ENCODE data around the gene IGSF9B. TPM values are rescaled to one million over a fixed set of nuclear protein-coding genes. Genes with fewer than 3 reads are reported as not detected.

The IGSF9B gene
- total and polyA plus RNA-seq, 4 donors, result 0.07 to 0.33 (median 0.09) TPM; not detected in 1

GRCh38 chr11:133893381-133893780 is 63.4 kb downstream of the IGSF9B start:
- Histone ChIP-seq H3K4me3 (ENCODE audit: low read depth in 1 of 3, low read length in 3 of 3) (no peak overlapping the region), H3K9me3 (ENCODE audit: control insufficient read depth in 4 of 4, low read length in 3 of 4) (no peaks in the 10 kb centered on the region), H3K9ac (ENCODE audit: low read depth in 1 of 2, low read length in 2 of 2) (no peak overlapping the region), H3K27ac (ENCODE audit: low read depth in 1 of 2, low read length in 2 of 2) (no peak overlapping the region), H3K4me1 (ENCODE audit: control insufficient read depth in 4 of 4, insufficient read depth in 4 of 4, low read length in 3 of 4) (no peaks in the 10 kb centered on the region), H3K27me3 (ENCODE audit: control insufficient read depth in 4 of 4, insufficient read depth in 4 of 4, low read length in 3 of 4) (peaks cover 0 to 10% (median 0%) of the 10 kb centered on the region in 4 donors), H3K36me3 (ENCODE audit: control insufficient read depth in 4 of 4, insufficient read depth in 3 of 4, low read depth in 1 of 4, low read length in 3 of 4) (no peaks in the 10 kb centered on the region)
- no peak for DNase-seq (ENCODE audit: low spot score)
- TF ChIP-seq, protein P1, sequence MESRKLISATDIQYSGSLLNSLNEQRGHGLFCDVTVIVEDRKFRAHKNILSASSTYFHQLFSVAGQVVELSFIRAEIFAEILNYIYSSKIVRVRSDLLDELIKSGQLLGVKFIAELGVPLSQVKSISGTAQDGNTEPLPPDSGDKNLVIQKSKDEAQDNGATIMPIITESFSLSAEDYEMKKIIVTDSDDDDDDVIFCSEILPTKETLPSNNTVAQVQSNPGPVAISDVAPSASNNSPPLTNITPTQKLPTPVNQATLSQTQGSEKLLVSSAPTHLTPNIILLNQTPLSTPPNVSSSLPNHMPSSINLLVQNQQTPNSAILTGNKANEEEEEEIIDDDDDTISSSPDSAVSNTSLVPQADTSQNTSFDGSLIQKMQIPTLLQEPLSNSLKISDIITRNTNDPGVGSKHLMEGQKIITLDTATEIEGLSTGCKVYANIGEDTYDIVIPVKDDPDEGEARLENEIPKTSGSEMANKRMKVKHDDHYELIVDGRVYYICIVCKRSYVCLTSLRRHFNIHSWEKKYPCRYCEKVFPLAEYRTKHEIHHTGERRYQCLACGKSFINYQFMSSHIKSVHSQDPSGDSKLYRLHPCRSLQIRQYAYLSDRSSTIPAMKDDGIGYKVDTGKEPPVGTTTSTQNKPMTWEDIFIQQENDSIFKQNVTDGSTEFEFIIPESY (IDR thresholded peaks at IDR 0.05), result no peak
- TF ChIP-seq FOXA2 (IDR thresholded peaks at IDR 0.05) (no peak), YY1 (IDR thresholded peaks at IDR 0.05) (no peak), EGR1 (IDR thresholded peaks at IDR 0.05; ENCODE audit: low read depth in 2 of 2) (no peak), GABPA (IDR thresholded peaks at IDR 0.05 in 1 of 2, conservative IDR thresholded peaks at IDR 0.05 in 1 of 2) (no peak), JUND (IDR thresholded peaks at IDR 0.05) (no peak), FOXA1 (IDR thresholded peaks at IDR 0.05) (no peak), RAD21 (IDR thresholded peaks at IDR 0.05) (no peak), TAF1 (conservative IDR thresholded peaks at IDR 0.05) (no peak), NR2F2 (IDR thresholded peaks at IDR 0.05) (no peak), SP1 (IDR thresholded peaks at IDR 0.05) (no peak), HNF4A (conservative IDR thresholded peaks at IDR 0.05) (no peak), HNF4G (IDR thresholded peaks at IDR 0.05) (no peak), RXRA (IDR thresholded peaks at IDR 0.05) (no peak), MAX (IDR thresholded peaks at IDR 0.05) (no peak)
- TF ChIP-seq, protein P2, sequence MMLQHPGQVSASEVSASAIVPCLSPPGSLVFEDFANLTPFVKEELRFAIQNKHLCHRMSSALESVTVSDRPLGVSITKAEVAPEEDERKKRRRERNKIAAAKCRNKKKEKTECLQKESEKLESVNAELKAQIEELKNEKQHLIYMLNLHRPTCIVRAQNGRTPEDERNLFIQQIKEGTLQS (IDR thresholded peaks at IDR 0.05), result no peak
- TF ChIP-seq, protein P3, sequence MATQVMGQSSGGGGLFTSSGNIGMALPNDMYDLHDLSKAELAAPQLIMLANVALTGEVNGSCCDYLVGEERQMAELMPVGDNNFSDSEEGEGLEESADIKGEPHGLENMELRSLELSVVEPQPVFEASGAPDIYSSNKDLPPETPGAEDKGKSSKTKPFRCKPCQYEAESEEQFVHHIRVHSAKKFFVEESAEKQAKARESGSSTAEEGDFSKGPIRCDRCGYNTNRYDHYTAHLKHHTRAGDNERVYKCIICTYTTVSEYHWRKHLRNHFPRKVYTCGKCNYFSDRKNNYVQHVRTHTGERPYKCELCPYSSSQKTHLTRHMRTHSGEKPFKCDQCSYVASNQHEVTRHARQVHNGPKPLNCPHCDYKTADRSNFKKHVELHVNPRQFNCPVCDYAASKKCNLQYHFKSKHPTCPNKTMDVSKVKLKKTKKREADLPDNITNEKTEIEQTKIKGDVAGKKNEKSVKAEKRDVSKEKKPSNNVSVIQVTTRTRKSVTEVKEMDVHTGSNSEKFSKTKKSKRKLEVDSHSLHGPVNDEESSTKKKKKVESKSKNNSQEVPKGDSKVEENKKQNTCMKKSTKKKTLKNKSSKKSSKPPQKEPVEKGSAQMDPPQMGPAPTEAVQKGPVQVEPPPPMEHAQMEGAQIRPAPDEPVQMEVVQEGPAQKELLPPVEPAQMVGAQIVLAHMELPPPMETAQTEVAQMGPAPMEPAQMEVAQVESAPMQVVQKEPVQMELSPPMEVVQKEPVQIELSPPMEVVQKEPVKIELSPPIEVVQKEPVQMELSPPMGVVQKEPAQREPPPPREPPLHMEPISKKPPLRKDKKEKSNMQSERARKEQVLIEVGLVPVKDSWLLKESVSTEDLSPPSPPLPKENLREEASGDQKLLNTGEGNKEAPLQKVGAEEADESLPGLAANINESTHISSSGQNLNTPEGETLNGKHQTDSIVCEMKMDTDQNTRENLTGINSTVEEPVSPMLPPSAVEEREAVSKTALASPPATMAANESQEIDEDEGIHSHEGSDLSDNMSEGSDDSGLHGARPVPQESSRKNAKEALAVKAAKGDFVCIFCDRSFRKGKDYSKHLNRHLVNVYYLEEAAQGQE (IDR thresholded peaks at IDR 0.05), result no peak
- TF ChIP-seq, protein P4, sequence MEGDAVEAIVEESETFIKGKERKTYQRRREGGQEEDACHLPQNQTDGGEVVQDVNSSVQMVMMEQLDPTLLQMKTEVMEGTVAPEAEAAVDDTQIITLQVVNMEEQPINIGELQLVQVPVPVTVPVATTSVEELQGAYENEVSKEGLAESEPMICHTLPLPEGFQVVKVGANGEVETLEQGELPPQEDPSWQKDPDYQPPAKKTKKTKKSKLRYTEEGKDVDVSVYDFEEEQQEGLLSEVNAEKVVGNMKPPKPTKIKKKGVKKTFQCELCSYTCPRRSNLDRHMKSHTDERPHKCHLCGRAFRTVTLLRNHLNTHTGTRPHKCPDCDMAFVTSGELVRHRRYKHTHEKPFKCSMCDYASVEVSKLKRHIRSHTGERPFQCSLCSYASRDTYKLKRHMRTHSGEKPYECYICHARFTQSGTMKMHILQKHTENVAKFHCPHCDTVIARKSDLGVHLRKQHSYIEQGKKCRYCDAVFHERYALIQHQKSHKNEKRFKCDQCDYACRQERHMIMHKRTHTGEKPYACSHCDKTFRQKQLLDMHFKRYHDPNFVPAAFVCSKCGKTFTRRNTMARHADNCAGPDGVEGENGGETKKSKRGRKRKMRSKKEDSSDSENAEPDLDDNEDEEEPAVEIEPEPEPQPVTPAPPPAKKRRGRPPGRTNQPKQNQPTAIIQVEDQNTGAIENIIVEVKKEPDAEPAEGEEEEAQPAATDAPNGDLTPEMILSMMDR (IDR thresholded peaks at IDR 0.05; ENCODE audit: low read depth, low read length, missing input control), result no peak
- 80% methylated on average over 14 of the region's 14 CpGs for WGBS

Data from liver (tissue), 9 donors.